ENCODE results near the gene DR1. TPM values are rescaled to one million over a fixed set of nuclear protein-coding genes. Genes with fewer than 3 reads are reported as not detected.
"Not testable (repeated sequence)": the region's sequence is repeated elsewhere in the genome, so short reads cannot be mapped to it uniquely, and the experiment has no call there.

DR1 gene
- total RNA-seq, 1 donor from 2014 or later, result 76.9 TPM

DNA sequence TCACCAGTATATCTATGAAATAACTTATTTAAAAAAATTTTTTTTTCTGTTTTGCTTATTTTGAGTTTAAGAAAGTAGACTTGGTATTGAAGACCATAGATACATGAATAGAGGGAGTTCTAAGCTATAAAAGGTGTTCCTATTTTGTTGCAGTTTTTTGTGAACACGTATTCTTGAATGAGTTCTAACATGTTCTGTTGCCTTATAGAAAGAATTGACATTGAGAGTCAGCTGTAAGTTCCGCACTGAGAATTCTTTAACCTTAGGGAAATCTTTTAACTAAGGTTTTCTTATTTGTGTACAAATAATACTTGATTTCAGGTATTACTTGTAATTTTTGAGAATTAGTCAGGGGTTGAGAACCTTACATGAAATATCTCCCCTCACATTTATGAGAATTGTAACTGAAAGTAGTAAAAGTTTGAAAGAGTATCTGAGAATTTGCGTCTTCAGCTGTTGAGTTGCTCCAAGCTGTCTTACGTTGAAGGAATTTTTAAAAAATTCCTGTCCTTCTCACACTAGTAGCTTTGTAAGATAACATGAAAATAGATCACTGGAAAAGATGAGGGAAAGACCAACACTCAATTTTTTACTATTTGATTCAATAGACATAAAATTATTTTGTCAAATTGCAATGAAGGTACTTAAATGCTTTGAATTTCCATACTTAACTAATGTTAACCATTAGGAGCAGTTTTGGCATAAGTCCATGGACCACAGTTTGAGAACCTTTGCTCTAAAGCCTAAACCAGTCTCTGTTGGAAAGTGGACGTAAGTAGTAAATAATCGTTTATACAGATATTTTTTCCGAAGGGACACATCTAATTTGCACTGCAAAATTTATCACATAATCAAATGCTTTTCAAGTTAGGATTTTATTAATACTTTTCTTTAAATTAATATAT, 3.8 kb downstream of the DR1 start:
- H3K9ac ChIP-seq (ENCODE audit: low read length), result peak overlapping the region; percentile 98
- Mint-ChIP-seq H3K4me1 (ENCODE audit: low read depth, unreplicated experiment) (peaks cover 24% of the 10 kb centered on the region), H3K36me3 (ENCODE audit: low read depth, unreplicated experiment) (peaks cover 2% of the 10 kb centered on the region), H3K27ac (ENCODE audit: unreplicated experiment) (no peak overlapping the region), H3K4me3 (ENCODE audit: unreplicated experiment) (peak overlapping the region; percentile 91), H3K9me3 (ENCODE audit: unreplicated experiment) (no peaks in the 10 kb centered on the region), H3K27me3 (ENCODE audit: low read depth, unreplicated experiment) (no peaks in the 10 kb centered on the region)
- peaks cover 65% of the 10 kb centered on the region for H4K20me1 ChIP-seq (ENCODE audit: insufficient read depth, low read length)
- H3K79me2 ChIP-seq (ENCODE audit: insufficient read depth, low read length), result peaks cover 94% of the 10 kb centered on the region
- DNase-seq (ENCODE audit: low read depth) (peak; percentile 19), FAIRE-seq (no peak)
- no peaks in the 10 kb centered on the region for H3K9me3 ChIP-seq (ENCODE audit: insufficient read depth, low read depth, low read length)
- H3K4me3 ChIP-seq (ENCODE audit: insufficient read depth, low read depth, low read length), result peak overlapping the region; percentile 95
- peaks cover 5% of the 10 kb centered on the region for H3K36me3 ChIP-seq (ENCODE audit: insufficient read depth, low read length)
- peak overlapping the region; percentile 1 for H3K27ac ChIP-seq (ENCODE audit: low read depth, low read length)
- H2AFZ ChIP-seq (ENCODE audit: low read depth, low read length), result no peak overlapping the region
- H3K27me3 ChIP-seq (ENCODE audit: insufficient read depth, low read length), result no peaks in the 10 kb centered on the region
- TF ChIP-seq, protein P1, sequence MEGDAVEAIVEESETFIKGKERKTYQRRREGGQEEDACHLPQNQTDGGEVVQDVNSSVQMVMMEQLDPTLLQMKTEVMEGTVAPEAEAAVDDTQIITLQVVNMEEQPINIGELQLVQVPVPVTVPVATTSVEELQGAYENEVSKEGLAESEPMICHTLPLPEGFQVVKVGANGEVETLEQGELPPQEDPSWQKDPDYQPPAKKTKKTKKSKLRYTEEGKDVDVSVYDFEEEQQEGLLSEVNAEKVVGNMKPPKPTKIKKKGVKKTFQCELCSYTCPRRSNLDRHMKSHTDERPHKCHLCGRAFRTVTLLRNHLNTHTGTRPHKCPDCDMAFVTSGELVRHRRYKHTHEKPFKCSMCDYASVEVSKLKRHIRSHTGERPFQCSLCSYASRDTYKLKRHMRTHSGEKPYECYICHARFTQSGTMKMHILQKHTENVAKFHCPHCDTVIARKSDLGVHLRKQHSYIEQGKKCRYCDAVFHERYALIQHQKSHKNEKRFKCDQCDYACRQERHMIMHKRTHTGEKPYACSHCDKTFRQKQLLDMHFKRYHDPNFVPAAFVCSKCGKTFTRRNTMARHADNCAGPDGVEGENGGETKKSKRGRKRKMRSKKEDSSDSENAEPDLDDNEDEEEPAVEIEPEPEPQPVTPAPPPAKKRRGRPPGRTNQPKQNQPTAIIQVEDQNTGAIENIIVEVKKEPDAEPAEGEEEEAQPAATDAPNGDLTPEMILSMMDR (IDR thresholded peaks at IDR 0.05; ENCODE audit: insufficient read depth, low read depth, low read length), result no peak
- no peak for TF ChIP-seq EZH2 (IDR thresholded peaks at IDR 0.05; ENCODE audit: insufficient read depth, low read length)
- H3K4me2 ChIP-seq (ENCODE audit: low read length), result peak overlapping the region; percentile 92
- peaks cover 3% of the 10 kb centered on the region for H3K4me1 ChIP-seq (ENCODE audit: insufficient read depth, low read length)

GRCh38 chr1:93350322-93350721, 4.6 kb downstream of the DR1 start:
- FAIRE-seq (no peak), DNase-seq (ENCODE audit: low read depth) (no peak)
- Mint-ChIP-seq H3K4me1 (ENCODE audit: low read depth, unreplicated experiment) (peaks cover 22% of the 10 kb centered on the region), H3K4me3 (ENCODE audit: unreplicated experiment) (peak overlapping the region; percentile 56), H3K27me3 (ENCODE audit: low read depth, unreplicated experiment) (no peaks in the 10 kb centered on the region), H3K9me3 (ENCODE audit: unreplicated experiment) (no peaks in the 10 kb centered on the region), H3K36me3 (ENCODE audit: low read depth, unreplicated experiment) (peaks cover 2% of the 10 kb centered on the region), H3K27ac (ENCODE audit: unreplicated experiment) (no peak overlapping the region)
- Histone ChIP-seq H3K9ac (ENCODE audit: low read length) (no peak overlapping the region), H3K36me3 (ENCODE audit: insufficient read depth, low read length) (peaks cover 7% of the 10 kb centered on the region), H3K4me1 (ENCODE audit: insufficient read depth, low read length) (peaks cover 3% of the 10 kb centered on the region), H2AFZ (ENCODE audit: low read depth, low read length) (no peak overlapping the region), H4K20me1 (ENCODE audit: insufficient read depth, low read length) (peaks cover 72% of the 10 kb centered on the region), H3K27me3 (ENCODE audit: insufficient read depth, low read length) (no peaks in the 10 kb centered on the region), H3K4me3 (ENCODE audit: insufficient read depth, low read depth, low read length) (no peak overlapping the region), H3K79me2 (ENCODE audit: insufficient read depth, low read length) (peaks cover 97% of the 10 kb centered on the region), H3K9me3 (ENCODE audit: insufficient read depth, low read depth, low read length) (no peaks in the 10 kb centered on the region), H3K4me2 (ENCODE audit: low read length) (peak overlapping the region; percentile 46), H3K27ac (ENCODE audit: low read depth, low read length) (no peak overlapping the region)
- TF ChIP-seq, protein P1 (IDR thresholded peaks at IDR 0.05; ENCODE audit: insufficient read depth, low read depth, low read length), result no peak
- no peak for TF ChIP-seq EZH2 (IDR thresholded peaks at IDR 0.05; ENCODE audit: insufficient read depth, low read length)

- H3K4me2 ChIP-seq (ENCODE audit: low read length), result no peak overlapping the region
- no peak overlapping the region for H3K9ac ChIP-seq (ENCODE audit: low read length)
- H3K27me3 ChIP-seq (ENCODE audit: insufficient read depth, low read length), result no peaks in the 10 kb centered on the region
- H4K20me1 ChIP-seq (ENCODE audit: insufficient read depth, low read length), result peaks cover 75% of the 10 kb centered on the region
- FAIRE-seq (no peak), DNase-seq (ENCODE audit: low read depth) (no peak)
- H3K9me3 ChIP-seq (ENCODE audit: insufficient read depth, low read depth, low read length), result no peaks in the 10 kb centered on the region
- H2AFZ ChIP-seq (ENCODE audit: low read depth, low read length), result no peak overlapping the region
- TF ChIP-seq, protein P1 (IDR thresholded peaks at IDR 0.05; ENCODE audit: insufficient read depth, low read depth, low read length), result no peak
- TF ChIP-seq EZH2 (IDR thresholded peaks at IDR 0.05; ENCODE audit: insufficient read depth, low read length), result no peak
- Mint-ChIP-seq H3K27me3 (ENCODE audit: low read depth, unreplicated experiment) (no peaks in the 10 kb centered on the region), H3K36me3 (ENCODE audit: low read depth, unreplicated experiment) (peaks cover 2% of the 10 kb centered on the region), H3K9me3 (ENCODE audit: unreplicated experiment) (no peaks in the 10 kb centered on the region), H3K27ac (ENCODE audit: unreplicated experiment) (no peak overlapping the region), H3K4me1 (ENCODE audit: low read depth, unreplicated experiment) (peaks cover 22% of the 10 kb centered on the region), H3K4me3 (ENCODE audit: unreplicated experiment) (no peak overlapping the region)
- peaks cover 10% of the 10 kb centered on the region for H3K36me3 ChIP-seq (ENCODE audit: insufficient read depth, low read length)
- no peak overlapping the region for H3K27ac ChIP-seq (ENCODE audit: low read depth, low read length)
- H3K79me2 ChIP-seq (ENCODE audit: insufficient read depth, low read length), result peaks cover 100% of the 10 kb centered on the region
- no peak overlapping the region for H3K4me3 ChIP-seq (ENCODE audit: insufficient read depth, low read depth, low read length)
- H3K4me1 ChIP-seq (ENCODE audit: insufficient read depth, low read length), result peaks cover 3% of the 10 kb centered on the region
These were observed 5.2 kb downstream of the DR1 start for GRCh38 chr1:93350875-93351274.

GRCh38 chr1:93351346-93351745, 5.6 kb downstream of the DR1 start:
- not testable (repeated sequence) for H3K4me3 ChIP-seq (ENCODE audit: insufficient read depth, low read depth, low read length); H3K27me3 Mint-ChIP-seq (ENCODE audit: low read depth, unreplicated experiment); H3K9me3 Mint-ChIP-seq (ENCODE audit: unreplicated experiment); H3K27me3 ChIP-seq (ENCODE audit: insufficient read depth, low read length); H3K4me1 ChIP-seq (ENCODE audit: insufficient read depth, low read length); H2AFZ ChIP-seq (ENCODE audit: low read depth, low read length); H3K4me3 Mint-ChIP-seq (ENCODE audit: unreplicated experiment); H3K27ac ChIP-seq (ENCODE audit: low read depth, low read length); DNase-seq (ENCODE audit: low read depth); H3K27ac Mint-ChIP-seq (ENCODE audit: unreplicated experiment); H3K9me3 ChIP-seq (ENCODE audit: insufficient read depth, low read depth, low read length); FAIRE-seq; H3K4me2 ChIP-seq (ENCODE audit: low read length); H3K9ac ChIP-seq (ENCODE audit: low read length); H3K36me3 Mint-ChIP-seq (ENCODE audit: low read depth, unreplicated experiment)
- Histone ChIP-seq H3K79me2 (ENCODE audit: insufficient read depth, low read length) (peaks cover 100% of the 10 kb centered on the region), H3K36me3 (ENCODE audit: insufficient read depth, low read length) (peaks cover 15% of the 10 kb centered on the region), H4K20me1 (ENCODE audit: insufficient read depth, low read length) (peaks cover 76% of the 10 kb centered on the region)
- peaks cover 22% of the 10 kb centered on the region for H3K4me1 Mint-ChIP-seq (ENCODE audit: low read depth, unreplicated experiment)
